OCI-LY3 (cell line): Measurements from ENCODE around the gene COLEC11.

Experiments used
- CTCF ChIP-seq: fragments of 200-600, 300-600 bp; sonication (generic); IDR thresholded peaks from 2 replicates; pipeline ENCODE4 v1.5.1; 2014; ENCODE audit warnings: antibody characterized with exemption, low read length, low read depth
- EZH2phosphoT487 ChIP-seq: fragments of 200-600 bp; shearing (Covaris generic); IDR thresholded peaks from 2 replicates; pipeline ENCODE4 v1.6.1; 2018; ENCODE audit warnings: antibody characterized with exemption, mixed run types, low read depth

- TF ChIP-seq CTCF (no peak), EZH2phosphoT487 (no peak)
These were observed 58.1 kb downstream of the COLEC11 start for GRCh38 chr2:3652896-3653625.
